ENCODE results near the gene ANGPTL2. TPM values are rescaled to one million over a fixed set of nuclear protein-coding genes. Genes with fewer than 3 reads are reported as not detected.

ANGPTL2 gene
- total RNA-seq, 1 donor from 2014 or later, result 39.7 TPM

DNA sequence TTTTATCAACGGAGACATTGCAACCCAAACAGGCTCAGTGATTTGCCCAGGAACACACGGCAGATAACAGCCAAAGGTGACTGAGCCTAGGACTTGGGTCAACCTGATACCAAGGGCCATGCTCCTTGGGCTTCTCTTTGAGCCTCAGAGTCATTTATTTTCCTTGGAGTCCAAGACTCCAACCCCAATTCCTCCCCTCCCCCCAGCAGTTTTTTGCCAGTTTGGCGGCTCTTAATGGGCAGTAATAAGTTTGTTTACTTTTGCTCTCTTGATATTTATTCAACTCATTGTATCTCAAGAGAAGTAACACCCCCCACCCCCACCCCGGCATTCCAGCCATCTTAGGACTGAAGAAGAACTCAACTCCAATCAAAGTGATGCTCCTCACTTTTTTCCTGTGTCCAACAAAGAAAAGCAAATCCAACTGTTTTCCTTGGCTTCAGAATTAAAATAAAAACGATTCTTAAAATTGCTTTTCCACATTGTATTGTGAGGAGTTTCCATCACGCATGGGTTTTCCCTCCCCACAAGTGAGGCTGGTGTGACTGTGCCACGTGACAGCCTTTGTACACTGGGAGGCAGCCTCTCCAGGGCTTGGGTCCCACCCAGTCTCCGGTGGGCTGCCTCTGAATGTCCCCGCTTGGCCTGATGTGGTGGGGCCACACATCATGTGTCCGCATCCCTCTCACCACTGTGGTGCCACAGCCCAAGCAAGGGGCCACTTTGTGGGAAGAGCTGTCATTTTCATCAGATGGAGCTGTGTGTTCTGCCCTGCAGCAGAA, 9.1 kb downstream of the ANGPTL2 start:
- H3K27ac Mint-ChIP-seq (ENCODE audit: unreplicated experiment), result no peak overlapping the region
- no peak for DNase-seq (ENCODE audit: low spot score)
- TF ChIP-seq, protein P1, sequence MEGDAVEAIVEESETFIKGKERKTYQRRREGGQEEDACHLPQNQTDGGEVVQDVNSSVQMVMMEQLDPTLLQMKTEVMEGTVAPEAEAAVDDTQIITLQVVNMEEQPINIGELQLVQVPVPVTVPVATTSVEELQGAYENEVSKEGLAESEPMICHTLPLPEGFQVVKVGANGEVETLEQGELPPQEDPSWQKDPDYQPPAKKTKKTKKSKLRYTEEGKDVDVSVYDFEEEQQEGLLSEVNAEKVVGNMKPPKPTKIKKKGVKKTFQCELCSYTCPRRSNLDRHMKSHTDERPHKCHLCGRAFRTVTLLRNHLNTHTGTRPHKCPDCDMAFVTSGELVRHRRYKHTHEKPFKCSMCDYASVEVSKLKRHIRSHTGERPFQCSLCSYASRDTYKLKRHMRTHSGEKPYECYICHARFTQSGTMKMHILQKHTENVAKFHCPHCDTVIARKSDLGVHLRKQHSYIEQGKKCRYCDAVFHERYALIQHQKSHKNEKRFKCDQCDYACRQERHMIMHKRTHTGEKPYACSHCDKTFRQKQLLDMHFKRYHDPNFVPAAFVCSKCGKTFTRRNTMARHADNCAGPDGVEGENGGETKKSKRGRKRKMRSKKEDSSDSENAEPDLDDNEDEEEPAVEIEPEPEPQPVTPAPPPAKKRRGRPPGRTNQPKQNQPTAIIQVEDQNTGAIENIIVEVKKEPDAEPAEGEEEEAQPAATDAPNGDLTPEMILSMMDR (IDR thresholded peaks at IDR 0.05), result no peak
- no peaks in the 10 kb centered on the region for H3K9me3 Mint-ChIP-seq (ENCODE audit: low read depth)
- H3K4me1 Mint-ChIP-seq (ENCODE audit: low read depth), result peaks cover 10% of the 10 kb centered on the region
- H3K27me3 Mint-ChIP-seq (ENCODE audit: low read depth), result no peaks in the 10 kb centered on the region
- no peak overlapping the region for H3K4me3 Mint-ChIP-seq (ENCODE audit: unreplicated experiment)
- H3K36me3 Mint-ChIP-seq (ENCODE audit: low read depth), result peaks cover 5% of the 10 kb centered on the region

DNA sequence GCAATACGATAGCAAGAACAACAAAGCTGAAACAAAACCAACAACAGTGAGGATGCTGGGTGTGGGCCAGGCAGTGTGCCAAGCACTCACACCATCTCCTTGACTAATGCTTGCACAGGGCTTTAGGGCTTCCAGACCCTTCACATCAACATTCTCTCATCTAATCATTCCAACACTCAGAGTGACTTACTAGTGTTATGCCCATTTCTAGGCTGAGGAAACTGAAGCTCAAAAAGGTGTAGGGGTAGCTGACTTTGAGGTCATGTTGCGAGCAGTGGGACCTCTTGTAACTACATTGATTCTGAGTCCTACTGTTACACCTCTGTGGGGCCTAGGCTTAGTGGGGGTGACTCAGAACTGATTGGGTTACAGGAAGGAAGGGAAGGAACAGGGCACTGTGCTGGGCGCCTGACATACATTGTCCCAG, 9.7 kb downstream of the ANGPTL2 start:
- Mint-ChIP-seq H3K27me3 (ENCODE audit: low read depth) (no peaks in the 10 kb centered on the region), H3K4me3 (ENCODE audit: unreplicated experiment) (no peak overlapping the region), H3K4me1 (ENCODE audit: low read depth) (peaks cover 10% of the 10 kb centered on the region), H3K27ac (ENCODE audit: unreplicated experiment) (no peak overlapping the region), H3K9me3 (ENCODE audit: low read depth) (no peaks in the 10 kb centered on the region), H3K36me3 (ENCODE audit: low read depth) (peaks cover 10% of the 10 kb centered on the region)
- TF ChIP-seq, protein P1 (IDR thresholded peaks at IDR 0.05), result no peak
- no peak for DNase-seq (ENCODE audit: low spot score)

DNA sequence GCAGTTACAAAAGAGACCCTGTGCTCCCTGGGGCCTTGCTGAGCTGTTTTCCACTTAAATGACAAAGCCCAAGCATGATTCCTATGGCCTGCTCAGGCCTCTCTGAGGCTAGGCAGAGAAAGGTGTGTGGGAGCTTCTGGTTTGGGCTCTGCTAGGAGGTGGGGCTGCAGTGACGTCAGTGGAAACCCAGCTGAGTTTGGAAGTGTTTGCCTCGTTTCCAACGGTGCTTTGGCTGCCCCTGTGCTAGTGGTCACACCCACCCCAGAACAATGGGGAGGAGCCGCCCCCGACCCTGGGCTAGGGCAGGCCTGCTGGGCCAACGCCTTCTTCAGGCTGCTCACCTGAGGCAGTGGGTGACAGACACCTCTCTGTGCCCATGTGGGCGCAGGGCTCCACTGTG, 10.4 kb downstream of the ANGPTL2 start:
- Mint-ChIP-seq H3K4me1 (ENCODE audit: low read depth) (peaks cover 10% of the 10 kb centered on the region), H3K4me3 (ENCODE audit: unreplicated experiment) (no peak overlapping the region), H3K27me3 (ENCODE audit: low read depth) (no peaks in the 10 kb centered on the region), H3K36me3 (ENCODE audit: low read depth) (peaks cover 10% of the 10 kb centered on the region), H3K9me3 (ENCODE audit: low read depth) (no peaks in the 10 kb centered on the region), H3K27ac (ENCODE audit: unreplicated experiment) (no peak overlapping the region)
- DNase-seq (ENCODE audit: low spot score), result no peak
- TF ChIP-seq, protein P1 (IDR thresholded peaks at IDR 0.05), result no peak

DNA sequence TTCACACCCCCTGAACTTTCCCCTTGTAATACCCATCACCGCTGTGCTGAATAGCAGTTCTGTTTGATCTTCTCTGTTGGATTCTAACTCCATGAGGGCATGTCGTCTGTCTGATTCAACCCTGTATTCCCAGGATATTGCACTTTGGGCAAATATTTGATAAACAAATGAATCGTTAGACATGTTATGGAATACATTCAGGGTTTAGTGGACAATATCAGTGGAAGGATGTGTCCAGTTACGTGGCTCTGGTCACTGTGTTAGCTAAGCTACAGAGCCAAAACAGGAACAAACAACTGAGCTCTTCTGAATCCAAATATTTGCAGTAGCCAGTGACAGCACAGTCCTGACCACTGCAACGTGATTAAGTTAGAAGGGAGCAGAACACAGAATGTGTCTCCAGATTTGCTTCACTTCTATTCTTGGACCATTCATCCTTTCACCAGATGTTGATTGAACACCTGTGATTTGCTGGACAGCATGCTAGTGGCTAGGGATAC, 13.2 kb downstream of the ANGPTL2 start:
- Mint-ChIP-seq H3K4me1 (ENCODE audit: low read depth) (peaks cover 14% of the 10 kb centered on the region), H3K9me3 (ENCODE audit: low read depth) (no peaks in the 10 kb centered on the region), H3K27ac (ENCODE audit: unreplicated experiment) (no peak overlapping the region), H3K36me3 (ENCODE audit: low read depth) (peaks cover 9% of the 10 kb centered on the region), H3K4me3 (ENCODE audit: unreplicated experiment) (no peak overlapping the region), H3K27me3 (ENCODE audit: low read depth) (no peaks in the 10 kb centered on the region)
- TF ChIP-seq, protein P1 (IDR thresholded peaks at IDR 0.05), result no peak
- no peak for DNase-seq (ENCODE audit: low spot score)

DNA sequence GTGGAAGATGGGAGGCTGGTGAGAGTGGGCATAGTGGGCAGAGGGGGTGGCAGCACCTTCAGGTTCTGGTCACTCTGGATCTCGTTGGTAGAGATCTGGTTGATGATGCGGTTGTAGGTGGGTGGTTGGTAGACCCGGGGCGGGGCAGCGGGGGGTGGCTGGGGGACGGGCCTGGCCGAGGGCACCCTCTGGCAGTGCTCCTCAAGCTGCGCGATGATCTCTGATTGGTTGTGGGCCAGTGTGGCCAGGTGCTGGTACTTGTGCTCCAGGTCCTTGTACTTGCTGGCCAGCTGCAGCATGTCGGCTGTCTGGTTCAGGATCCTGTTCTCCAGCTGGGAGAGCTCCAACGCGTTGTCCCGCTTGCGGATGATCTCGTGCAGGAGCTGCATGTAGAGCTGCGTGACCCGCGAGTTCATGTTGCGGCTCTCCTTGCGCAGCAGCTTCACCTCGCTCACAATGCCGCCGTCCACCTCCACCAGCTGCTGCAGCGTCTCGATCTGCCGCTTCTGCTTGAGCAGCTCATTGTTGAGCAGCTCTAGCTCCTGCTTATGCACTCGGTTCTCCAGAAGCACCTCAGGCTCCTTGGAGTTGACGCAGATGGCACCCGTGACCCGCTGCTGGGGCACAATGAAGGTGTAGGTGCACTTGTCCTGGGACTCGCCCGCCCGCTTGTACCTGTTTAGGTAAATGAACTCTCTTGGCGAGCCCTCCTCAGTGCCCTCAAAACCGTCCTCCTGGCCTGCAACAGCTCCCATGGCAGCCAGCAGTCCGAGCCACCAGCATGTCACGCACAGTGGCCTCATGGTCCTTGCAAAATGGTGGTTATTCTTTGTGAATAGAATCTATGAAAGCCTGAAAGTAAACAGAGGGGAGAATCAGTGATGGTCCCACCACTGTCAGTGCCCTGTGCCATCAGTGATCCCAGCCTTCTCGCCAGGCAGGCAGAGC, 14.2 kb downstream of the ANGPTL2 start:
- no peak overlapping the region for H3K27ac Mint-ChIP-seq (ENCODE audit: unreplicated experiment)
- H3K9me3 Mint-ChIP-seq (ENCODE audit: low read depth), result no peaks in the 10 kb centered on the region
- peaks cover 9% of the 10 kb centered on the region for H3K36me3 Mint-ChIP-seq (ENCODE audit: low read depth)
- TF ChIP-seq, protein P1 (IDR thresholded peaks at IDR 0.05), result no peak
- no peak for DNase-seq (ENCODE audit: low spot score)
- H3K4me1 Mint-ChIP-seq (ENCODE audit: low read depth), result peaks cover 8% of the 10 kb centered on the region
- no peak overlapping the region for H3K4me3 Mint-ChIP-seq (ENCODE audit: unreplicated experiment)
- no peaks in the 10 kb centered on the region for H3K27me3 Mint-ChIP-seq (ENCODE audit: low read depth)

Data from chondrocyte (in vitro differentiated cells).